Activated naive CD4-positive, alpha-beta T cell treated with anti-CD3 and anti-CD28 coated beads, Interleukin-2, amount 10 ng/mL, durations not matched to agents 7 days and 5 days (primary cell): ENCODE data around the gene STRIP1.

Source experiments
- CTCF ChIA-PET: fragments of 350-600 bp; sonication (Branson Sonifier 250); formaldehyde crosslinking; loops from one replicate; lab custom pipeline; 2021; ENCODE audit warnings: antibody characterized with exemption; lab: Charles Lee
- DNase-seq: peaks from one replicate; pipeline ENCODE4 v3.0.0-alpha.2; 2020
- H3K27ac Mint-ChIP-seq: one replicate; pipeline ENCODE4 v1.8.0; 2021; ENCODE audit warnings: mild to moderate bottlenecking, moderate library complexity, mixed read lengths
- H3K27me3 Mint-ChIP-seq: one replicate; pipeline ENCODE4 v1.8.0; 2021; ENCODE audit warnings: mild to moderate bottlenecking, mixed read lengths
- H3K36me3 Mint-ChIP-seq: one replicate; pipeline ENCODE4 v1.8.0; 2021; ENCODE audit warnings: mixed read lengths
- H3K4me1 Mint-ChIP-seq: one replicate; pipeline ENCODE4 v1.8.0; 2021; ENCODE audit warnings: mixed read lengths
- H3K4me3 Mint-ChIP-seq: one replicate; pipeline ENCODE4 v1.8.0; 2021; ENCODE audit warnings: mild to moderate bottlenecking, moderate library complexity, mixed read lengths
- H3K9me3 Mint-ChIP-seq: one replicate; pipeline ENCODE4 v1.8.0; 2021; ENCODE audit warnings: mixed read lengths

The STRIP1 gene

GRCh38 chr1:109997867-109998229 lies 36.6 kb upstream of the STRIP1 start:
- H3K4me3 Mint-ChIP-seq = no peak overlapping the region
- H3K27me3 Mint-ChIP-seq = no peaks in the 10 kb centered on the region
- H3K36me3 Mint-ChIP-seq = no peaks in the 10 kb centered on the region
- H3K9me3 Mint-ChIP-seq = no peaks in the 10 kb centered on the region
- no peak overlapping the region for H3K27ac Mint-ChIP-seq
- no peaks in the 10 kb centered on the region for H3K4me1 Mint-ChIP-seq
- DNase-seq = no peak
- CTCF ChIA-PET = interaction anchor here (0.7 to 2.9 kb wide), 3 partner anchors 7 to 14 kb away, joined by 3 to 15 read pairs (median 3); partner anchors contain the start of gene AHCYL1

- CTCF ChIA-PET = no interaction called here
- peaks cover 19% of the 10 kb centered on the region for H3K4me1 Mint-ChIP-seq
- DNase-seq = no peak
- peaks cover 6% of the 10 kb centered on the region for H3K36me3 Mint-ChIP-seq
- H3K9me3 Mint-ChIP-seq = no peaks in the 10 kb centered on the region
- no peaks in the 10 kb centered on the region for H3K27me3 Mint-ChIP-seq
- H3K27ac Mint-ChIP-seq = no peak overlapping the region
- no peak overlapping the region for H3K4me3 Mint-ChIP-seq
Measured at GRCh38 chr1:110002695-110003094, 31.7 kb upstream of the STRIP1 start.

GRCh38 chr1:110003747-110004428 lies 30.5 kb upstream of the STRIP1 start:
- Mint-ChIP-seq H3K27ac (peak overlapping the region; percentile 19), H3K36me3 (peaks cover 6% of the 10 kb centered on the region), H3K27me3 (no peaks in the 10 kb centered on the region), H3K4me1 (peaks cover 19% of the 10 kb centered on the region), H3K9me3 (no peaks in the 10 kb centered on the region), H3K4me3 (no peak overlapping the region)
- DNase-seq = peak; percentile 34
- CTCF ChIA-PET = interaction anchor here (0.9 to 1.9 kb wide), 2 partner anchors 20 to 25 kb away, joined by 4 to 12 read pairs; partner anchors contain the start of gene AHCYL1

- peaks cover 7% of the 10 kb centered on the region for H3K36me3 Mint-ChIP-seq
- CTCF ChIA-PET = interaction anchor here (1.4 to 1.9 kb wide), 2 partner anchors 20 to 365 kb away, joined by 4 to 12 read pairs; partner anchors contain the start of gene AHCYL1
- no peaks in the 10 kb centered on the region for H3K27me3 Mint-ChIP-seq
- H3K4me3 Mint-ChIP-seq = no peak overlapping the region
- H3K9me3 Mint-ChIP-seq = no peaks in the 10 kb centered on the region
- peak overlapping the region; percentile 19 for H3K27ac Mint-ChIP-seq
- H3K4me1 Mint-ChIP-seq = peaks cover 19% of the 10 kb centered on the region
- no peak for DNase-seq
Measured at GRCh38 chr1:110004583-110004982, 29.8 kb upstream of the STRIP1 start.

- Mint-ChIP-seq H3K36me3 (peaks cover 15% of the 10 kb centered on the region), H3K4me1 (peaks cover 19% of the 10 kb centered on the region), H3K27me3 (no peaks in the 10 kb centered on the region), H3K27ac (no peak overlapping the region), H3K9me3 (no peaks in the 10 kb centered on the region), H3K4me3 (no peak overlapping the region)
- no peak for DNase-seq
- CTCF ChIA-PET = interaction anchor here (0.7 to 2.9 kb wide), 6 partner anchors 13 to 372 kb away, joined by 3 to 11 read pairs (median 4); partner anchors contain the start of gene AHCYL1
Measured at GRCh38 chr1:110005971-110006370, 28.5 kb upstream of the STRIP1 start.

GRCh38 chr1:110006516-110006915 lies 27.9 kb upstream of the STRIP1 start:
- H3K27ac Mint-ChIP-seq = no peak overlapping the region
- H3K4me3 Mint-ChIP-seq = no peak overlapping the region
- CTCF ChIA-PET = interaction anchor here (1.0 to 2.9 kb wide), 5 partner anchors 13 to 232 kb away, joined by 3 to 11 read pairs (median 3); partner anchors contain the start of gene AHCYL1
- no peaks in the 10 kb centered on the region for H3K9me3 Mint-ChIP-seq
- peaks cover 22% of the 10 kb centered on the region for H3K4me1 Mint-ChIP-seq
- H3K36me3 Mint-ChIP-seq = peaks cover 17% of the 10 kb centered on the region
- no peak for DNase-seq
- no peaks in the 10 kb centered on the region for H3K27me3 Mint-ChIP-seq

- H3K4me3 Mint-ChIP-seq = no peak overlapping the region
- H3K36me3 Mint-ChIP-seq = peaks cover 23% of the 10 kb centered on the region
- DNase-seq = no peak
- no peaks in the 10 kb centered on the region for H3K9me3 Mint-ChIP-seq
- peaks cover 22% of the 10 kb centered on the region for H3K4me1 Mint-ChIP-seq
- H3K27ac Mint-ChIP-seq = no peak overlapping the region
- CTCF ChIA-PET = interaction anchor here (0.8 to 2.9 kb wide), 6 partner anchors 13 to 367 kb away, joined by 3 to 11 read pairs (median 3); partner anchors contain the start of gene AHCYL1
- no peaks in the 10 kb centered on the region for H3K27me3 Mint-ChIP-seq
Measured at GRCh38 chr1:110007046-110007830, 27.2 kb upstream of the STRIP1 start.

- CTCF ChIA-PET = interaction anchor here (1.4 to 5.2 kb wide), 5 partner anchors 24 to 369 kb away, joined by 3 to 56 read pairs (median 21); partner anchors contain the start of gene AHCYL1
- H3K27ac Mint-ChIP-seq = no peak overlapping the region
- no peaks in the 10 kb centered on the region for H3K27me3 Mint-ChIP-seq
- H3K4me3 Mint-ChIP-seq = no peak overlapping the region
- no peak for DNase-seq
- H3K4me1 Mint-ChIP-seq = peaks cover 12% of the 10 kb centered on the region
- H3K9me3 Mint-ChIP-seq = no peaks in the 10 kb centered on the region
- H3K36me3 Mint-ChIP-seq = peaks cover 26% of the 10 kb centered on the region
Measured at GRCh38 chr1:110008971-110009565, 25.4 kb upstream of the STRIP1 start.

- peak overlapping the region; percentile 43 for H3K27ac Mint-ChIP-seq
- peaks cover 3% of the 10 kb centered on the region for H3K4me1 Mint-ChIP-seq
- H3K4me3 Mint-ChIP-seq = no peak overlapping the region
- H3K36me3 Mint-ChIP-seq = peaks cover 37% of the 10 kb centered on the region
- H3K9me3 Mint-ChIP-seq = no peaks in the 10 kb centered on the region
- peak; percentile 63 for DNase-seq
- CTCF ChIA-PET = interaction anchor here (0.6 to 5.2 kb wide), 13 partner anchors 8 to 372 kb away, joined by 3 to 56 read pairs (median 6); partner anchors contain the start of gene AHCYL1
- no peaks in the 10 kb centered on the region for H3K27me3 Mint-ChIP-seq
Measured at GRCh38 chr1:110011527-110012041, 22.8 kb upstream of the STRIP1 start.

GRCh38 chr1:110012100-110012780 lies 22.2 kb upstream of the STRIP1 start:
- Mint-ChIP-seq H3K36me3 (peaks cover 39% of the 10 kb centered on the region), H3K4me1 (peaks cover 3% of the 10 kb centered on the region), H3K27me3 (no peaks in the 10 kb centered on the region), H3K27ac (peak overlapping the region; percentile 43), H3K4me3 (no peak overlapping the region), H3K9me3 (no peaks in the 10 kb centered on the region)
- CTCF ChIA-PET = interaction anchor here (1.3 to 5.2 kb wide), 10 partner anchors 10 to 372 kb away, joined by 3 to 56 read pairs (median 6); partner anchors contain the start of gene AHCYL1
- DNase-seq = no peak

- DNase-seq = no peak
- no peaks in the 10 kb centered on the region for H3K27me3 Mint-ChIP-seq
- CTCF ChIA-PET = interaction anchor here (2.3 kb wide), 1 partner anchor 12 kb away, joined by 7 read pairs; no protein-coding TSS in a partner anchor
- H3K9me3 Mint-ChIP-seq = no peaks in the 10 kb centered on the region
- peaks cover 61% of the 10 kb centered on the region for H3K36me3 Mint-ChIP-seq
- no peaks in the 10 kb centered on the region for H3K4me1 Mint-ChIP-seq
- no peak overlapping the region for H3K4me3 Mint-ChIP-seq
- no peak overlapping the region for H3K27ac Mint-ChIP-seq
Measured at GRCh38 chr1:110017792-110018191, 16.6 kb upstream of the STRIP1 start.

GRCh38 chr1:110018396-110018795 lies 16.0 kb upstream of the STRIP1 start:
- Mint-ChIP-seq H3K36me3 (peaks cover 59% of the 10 kb centered on the region), H3K27ac (no peak overlapping the region), H3K4me1 (no peaks in the 10 kb centered on the region), H3K9me3 (no peaks in the 10 kb centered on the region), H3K4me3 (no peak overlapping the region), H3K27me3 (no peaks in the 10 kb centered on the region)
- CTCF ChIA-PET = interaction anchor here (1.2 to 2.6 kb wide), 3 partner anchors 12 to 72 kb away, joined by 3 to 19 read pairs (median 8); partner anchors contain the start of gene AHCYL1
- DNase-seq = no peak

- H3K27ac Mint-ChIP-seq = no peak overlapping the region
Measured at GRCh38 chr1:110019770-110020169, 14.7 kb upstream of the STRIP1 start.

More at GRCh38 chr1:110019770-110020169, 14.7 kb upstream of the STRIP1 start:
- Mint-ChIP-seq H3K36me3 (peaks cover 56% of the 10 kb centered on the region), H3K4me1 (no peaks in the 10 kb centered on the region), H3K4me3 (no peak overlapping the region), H3K27me3 (no peaks in the 10 kb centered on the region), H3K9me3 (no peaks in the 10 kb centered on the region)
- DNase-seq = no peak
- CTCF ChIA-PET = interaction anchor here (0.8 to 2.6 kb wide), 6 partner anchors 9 to 380 kb away, joined by 3 to 19 read pairs (median 4); partner anchors contain the start of gene AHCYL1
